ENCODE data around the gene SGPL1. TPM values are rescaled to one million over a fixed set of nuclear protein-coding genes. Genes with fewer than 3 reads are reported as not detected.

Gene SGPL1
- total RNA-seq, 4 donors from 2014 or later = 58.0 to 120 (median 74.0) TPM

DNA sequence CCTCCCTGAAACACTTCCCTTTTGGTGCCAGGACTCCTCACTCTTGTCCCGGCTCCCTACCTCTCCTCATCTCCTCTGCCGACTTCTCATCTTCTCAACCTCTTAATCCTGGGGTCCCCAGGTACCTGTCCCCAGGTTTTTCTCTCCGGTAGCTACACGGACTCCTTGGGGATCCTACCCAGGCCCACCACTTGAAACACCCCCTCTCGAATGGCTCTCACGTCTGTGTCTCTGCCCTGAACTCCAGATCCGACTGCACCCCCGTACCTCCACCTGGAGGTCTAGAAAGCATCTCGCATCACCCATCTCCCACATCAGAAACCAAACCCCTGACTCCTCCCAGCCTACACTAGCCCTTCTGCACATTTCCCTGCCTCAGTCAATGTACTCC, 35.4 kb upstream of the SGPL1 start:
- WGBS, 2 donors = 93 to 94% methylated on average over 9 of the region's 9 CpGs
- DNase-seq (ENCODE audit: low spot score in 2 of 2) = peak in 1 of 2 donors; percentile 10
- intact Hi-C loops (cut with DNase I; ENCODE audit: low total_unique reads) = no loop called here
- no peak overlapping the region for H3K4me3 ChIP-seq (ENCODE audit: low read depth, poor library complexity, severe bottlenecking)
- no peak for TF ChIP-seq CTCF (IDR thresholded peaks at IDR 0.05)
- TF ChIP-seq POLR2A (IDR thresholded peaks at IDR 0.05) = no peak

GRCh38 chr10:70780772-70781171, 35.0 kb upstream of the SGPL1 start:
- H3K4me3 ChIP-seq (ENCODE audit: low read depth, poor library complexity, severe bottlenecking) = no peak overlapping the region
- TF ChIP-seq POLR2A (IDR thresholded peaks at IDR 0.05) = no peak
- TF ChIP-seq CTCF (IDR thresholded peaks at IDR 0.05) = no peak
- DNase-seq (ENCODE audit: low spot score in 2 of 2) = no peak
- WGBS, 2 donors = 97% methylated on average over 4 of the region's 4 CpGs
- intact Hi-C loops (cut with DNase I; ENCODE audit: low total_unique reads) = no loop called here

DNA sequence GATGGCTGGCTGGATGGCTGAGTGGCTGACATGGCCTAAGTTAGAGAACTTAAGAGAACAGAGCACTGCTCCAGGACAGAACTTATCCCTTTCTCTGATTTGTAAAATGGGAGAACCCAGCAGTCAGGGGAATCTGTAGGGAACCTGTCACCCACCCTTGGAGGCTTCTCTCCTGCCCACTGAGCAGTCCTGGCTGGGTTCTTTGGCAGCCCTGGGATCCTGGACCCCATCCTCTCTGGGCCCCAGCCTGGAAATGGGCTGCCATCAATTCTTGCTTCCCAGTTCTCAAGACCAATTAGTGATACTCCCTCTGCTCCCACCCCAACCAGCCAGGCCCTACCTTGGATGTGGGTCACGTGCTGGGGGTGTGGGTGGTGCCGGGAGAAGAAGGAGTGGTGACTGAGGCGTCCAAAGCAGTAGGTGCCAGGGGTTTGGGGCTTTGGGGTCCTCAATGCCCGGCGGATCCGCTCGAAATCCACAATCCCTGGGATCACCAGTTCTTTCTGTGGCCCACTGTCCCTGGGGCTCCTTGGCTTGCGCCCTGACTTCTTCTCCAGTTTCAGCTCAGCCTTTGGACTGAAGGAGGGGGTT, 34.2 kb upstream of the SGPL1 start:
- H3K4me3 ChIP-seq (ENCODE audit: low read depth, poor library complexity, severe bottlenecking) = no peak overlapping the region
- DNase-seq (ENCODE audit: low spot score in 2 of 2) = peak in 1 of 2 donors; percentile 7
- TF ChIP-seq CTCF (IDR thresholded peaks at IDR 0.05) = no peak
- TF ChIP-seq POLR2A (IDR thresholded peaks at IDR 0.05) = no peak

GRCh38 chr10:70782086-70782745, 33.5 kb upstream of the SGPL1 start:
- TF ChIP-seq POLR2A (IDR thresholded peaks at IDR 0.05) = no peak
- WGBS, 2 donors = 81 to 83% methylated on average over 4 of the region's 4 CpGs
- intact Hi-C loops (cut with DNase I; ENCODE audit: low total_unique reads) = no loop called here
- DNase-seq (ENCODE audit: low spot score in 2 of 2) = peak in 1 of 2 donors; percentile 11
- no peak overlapping the region for H3K4me3 ChIP-seq (ENCODE audit: low read depth, poor library complexity, severe bottlenecking)

More for the DNA sequence above, 34.2 kb upstream of the SGPL1 start:
- intact Hi-C loops (cut with DNase I; ENCODE audit: low total_unique reads) = no loop called here
- 92 to 97% methylated on average over 8 of the region's 8 CpGs for WGBS, 2 donors

DNA sequence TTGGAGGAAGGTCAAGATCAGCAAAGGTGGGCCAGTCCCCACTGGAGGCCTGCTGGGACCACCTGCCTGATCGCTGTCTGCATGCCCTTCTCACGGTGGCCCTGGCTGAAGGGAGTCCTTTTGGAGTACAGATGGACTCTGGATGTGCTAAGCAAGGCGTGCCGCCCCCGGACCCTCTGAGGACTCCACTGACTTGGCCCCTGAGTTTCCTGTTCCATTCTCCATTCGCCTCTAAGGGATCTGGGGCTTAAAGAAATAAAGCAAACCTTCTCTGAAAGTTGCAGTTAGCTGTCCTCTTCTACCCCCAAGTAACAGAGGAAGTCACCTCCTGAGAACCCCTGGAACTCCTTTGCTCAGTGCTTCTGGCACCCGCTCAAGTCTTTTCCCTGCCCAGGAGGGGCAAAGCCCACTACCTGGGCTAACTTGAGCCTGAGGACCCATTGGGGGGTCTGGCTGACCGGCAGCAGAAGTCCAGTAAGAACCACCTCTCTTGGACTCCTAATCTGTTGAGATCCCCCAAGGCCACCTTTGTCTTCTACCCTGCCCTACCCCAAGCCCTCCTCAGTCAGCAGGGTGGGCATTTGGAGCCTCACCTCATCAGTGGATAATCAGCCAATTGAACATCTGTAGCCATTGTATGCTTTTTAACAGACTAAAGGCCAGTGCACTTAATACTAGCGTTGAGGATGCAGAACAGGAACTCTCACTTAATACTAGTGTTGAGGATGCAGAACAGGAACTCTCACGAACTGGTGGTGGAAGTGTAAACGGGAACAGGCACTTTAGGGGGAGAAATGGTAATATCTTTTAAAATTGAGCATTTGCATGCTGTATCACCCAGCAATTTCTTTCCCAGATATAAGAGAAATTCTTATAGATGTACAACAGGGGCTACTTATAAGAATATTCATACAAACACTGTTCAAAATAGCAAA, 32.7 kb upstream of the SGPL1 start:
- no peak for TF ChIP-seq POLR2A (IDR thresholded peaks at IDR 0.05)
- intact Hi-C loops (cut with DNase I; ENCODE audit: low total_unique reads) = no loop called here
- DNase-seq (ENCODE audit: low spot score in 2 of 2) = peak in 1 of 2 donors; percentile 10
- H3K4me3 ChIP-seq (ENCODE audit: low read depth, poor library complexity, severe bottlenecking) = no peak overlapping the region
- WGBS, 2 donors = 75 to 88% methylated on average over 11 of the region's 11 CpGs

GRCh38 chr10:70784016-70784415, 31.7 kb upstream of the SGPL1 start:
- H3K4me3 ChIP-seq (ENCODE audit: low read depth, poor library complexity, severe bottlenecking) = no peak overlapping the region
- 68 to 73% methylated on average over 5 of the region's 5 CpGs for WGBS, 2 donors
- intact Hi-C loops (cut with DNase I; ENCODE audit: low total_unique reads) = no loop called here
- TF ChIP-seq POLR2A (IDR thresholded peaks at IDR 0.05) (no peak), CTCF (IDR thresholded peaks at IDR 0.05) (no peak)
- no peak for DNase-seq (ENCODE audit: low spot score in 2 of 2)
